Stimulated activated CD8-positive, alpha-beta memory T cell treated with anti-CD3 and anti-CD28 coated beads, Interleukin-4, amount 100 ng/mL, for 1 hour (primary cell): ENCODE measurements around the gene CDHR5.

Source experiments
- DNase-seq, 2 donors: peaks; one replicate each; pipeline ENCODE4 v3.0.0-alpha.2; 2020; ENCODE audit warnings: low read depth in 2 of 2, low spot score in 1 of 2

The CDHR5 gene

DNA sequence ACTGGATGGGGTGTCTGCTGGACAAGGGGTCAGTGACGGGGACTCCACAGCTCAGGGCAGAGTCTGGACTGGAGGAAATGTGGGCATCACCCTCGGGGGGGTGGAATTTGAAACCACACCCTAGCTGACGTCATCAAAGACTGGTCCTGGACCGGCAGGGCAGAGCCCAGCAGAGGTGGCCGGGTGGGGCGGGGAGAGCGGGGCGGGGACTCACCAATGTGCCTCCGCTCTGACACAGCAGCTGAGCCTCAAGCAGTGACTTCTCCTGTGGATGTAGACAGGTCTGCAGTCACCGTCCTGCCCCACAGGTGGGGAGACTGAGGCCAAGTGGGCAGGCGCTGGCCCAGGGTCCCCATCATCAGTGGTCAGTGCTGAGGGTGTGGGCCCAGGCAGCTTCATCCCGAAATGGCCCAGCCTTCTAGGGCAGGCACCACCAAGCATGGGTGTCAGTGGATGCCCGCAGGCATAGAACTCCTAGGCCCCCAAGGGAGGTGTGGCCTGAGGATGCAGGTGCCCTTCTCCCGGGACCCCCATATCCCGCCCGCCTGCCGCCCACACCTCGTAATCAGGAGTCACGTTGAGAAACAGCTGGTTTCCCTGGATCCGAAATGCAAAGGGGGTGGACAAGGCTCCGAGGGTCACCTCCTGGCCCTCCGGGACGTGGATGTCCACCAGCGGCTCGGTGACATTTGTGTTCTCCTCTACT is 603 bp downstream of the CDHR5 start:
- no peak for DNase-seq

- DNase-seq: no peak
Measured at GRCh38 chr11:623349-623869, 1.3 kb downstream of the CDHR5 start.

DNA sequence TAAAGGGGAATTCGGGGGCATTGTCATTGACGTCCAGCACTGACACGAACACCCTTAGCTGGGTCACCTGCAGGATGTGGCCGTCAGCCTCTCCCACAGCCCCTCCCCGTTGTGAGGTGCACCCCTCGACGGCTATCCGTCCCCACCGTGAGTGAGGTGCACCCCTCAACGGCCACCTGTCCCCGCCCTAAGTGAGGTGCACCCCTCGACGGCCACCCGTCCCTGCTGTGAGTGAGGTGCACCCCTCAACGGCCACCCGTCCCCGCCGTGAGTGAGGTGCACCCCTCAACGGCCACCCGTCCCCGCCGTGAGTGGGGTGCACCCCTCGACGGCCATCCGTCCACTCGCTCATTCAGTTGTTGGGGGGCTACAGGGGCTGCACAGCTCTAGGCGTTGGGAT is 2.9 kb downstream of the CDHR5 start:
- no peak for DNase-seq

- no peak for DNase-seq
Measured at GRCh38 chr11:620935-621814, 3.6 kb downstream of the CDHR5 start.

GRCh38 chr11:620201-620600 is 4.6 kb downstream of the CDHR5 start:
- no peak for DNase-seq

GRCh38 chr11:619628-620050 is 5.1 kb downstream of the CDHR5 start:
- DNase-seq: no peak

DNA sequence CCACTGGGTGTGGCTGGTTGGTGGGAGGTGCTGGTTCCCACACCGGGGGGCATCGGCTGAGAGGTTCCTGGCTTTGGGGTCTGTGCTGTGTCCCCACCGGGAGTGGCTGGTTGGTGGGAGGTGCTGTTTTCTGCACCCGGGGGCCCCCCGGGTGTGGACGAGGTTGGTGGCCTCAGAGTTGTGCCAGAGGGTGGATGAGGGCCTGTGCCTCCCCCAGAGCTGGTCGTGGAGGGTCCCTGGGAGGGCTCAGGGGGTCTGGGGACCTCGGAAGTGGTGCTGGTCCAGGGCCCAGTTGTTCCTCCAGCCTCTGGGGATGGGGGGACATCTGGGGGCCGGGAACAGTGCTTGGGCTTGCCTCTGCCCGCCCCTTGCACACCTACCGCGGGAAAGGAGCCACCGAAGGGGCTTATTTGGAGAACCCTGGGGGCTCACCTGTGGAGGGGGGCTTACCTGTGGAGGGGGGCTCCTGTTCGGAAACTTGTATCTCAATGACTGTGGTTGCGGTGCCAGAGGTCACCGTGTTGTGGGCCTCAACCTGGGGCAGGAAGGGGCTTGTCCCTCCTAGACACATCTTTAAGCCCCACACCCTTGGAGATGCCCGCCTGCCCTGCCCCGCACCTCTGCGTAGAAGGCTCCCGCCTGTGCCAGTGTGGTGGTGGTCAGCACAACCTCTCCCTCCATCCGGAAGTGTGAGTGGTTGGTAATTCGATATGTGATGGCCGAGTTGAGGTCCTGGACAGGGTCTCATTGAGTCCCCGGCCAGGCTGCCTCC is 5.7 kb downstream of the CDHR5 start:
- no peak for DNase-seq

DNA sequence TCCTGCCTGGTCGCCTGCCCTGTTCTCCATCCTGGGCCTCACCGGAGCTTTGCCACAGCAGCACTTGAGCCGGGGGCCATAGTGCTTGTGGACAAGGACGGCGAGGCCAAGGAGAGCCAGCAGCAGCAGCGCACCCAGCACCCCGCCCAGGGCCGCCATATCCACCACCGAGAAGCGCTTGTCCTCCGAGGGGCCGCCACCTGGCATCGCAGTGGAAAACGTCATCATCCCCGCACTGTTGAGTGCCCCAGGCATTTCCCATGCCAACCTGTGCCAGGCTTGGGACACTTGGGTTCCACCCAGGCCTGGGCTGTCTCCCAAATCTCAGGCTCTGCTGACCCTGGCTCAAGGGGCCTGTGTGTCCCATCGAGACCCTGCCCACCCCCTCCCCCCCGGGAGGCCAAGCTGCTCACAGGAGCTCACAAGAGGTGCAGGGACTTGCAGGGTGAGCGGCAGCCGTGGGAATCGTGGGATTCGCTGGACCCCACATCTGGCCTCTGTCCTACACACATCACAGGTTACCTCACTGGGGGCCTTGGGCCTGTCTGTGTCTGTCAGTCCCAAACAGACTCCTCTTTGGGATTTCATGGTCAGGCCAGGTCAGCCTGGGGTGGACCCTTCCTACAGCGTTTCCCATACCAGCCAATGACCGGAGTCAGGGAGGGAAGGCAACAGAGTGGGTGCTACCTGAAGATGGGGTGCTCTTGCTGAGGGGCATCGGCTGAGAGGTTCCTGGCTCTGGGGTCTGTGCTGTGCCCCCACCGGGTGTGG is 6.7 kb downstream of the CDHR5 start:
- no peak for DNase-seq

DNA sequence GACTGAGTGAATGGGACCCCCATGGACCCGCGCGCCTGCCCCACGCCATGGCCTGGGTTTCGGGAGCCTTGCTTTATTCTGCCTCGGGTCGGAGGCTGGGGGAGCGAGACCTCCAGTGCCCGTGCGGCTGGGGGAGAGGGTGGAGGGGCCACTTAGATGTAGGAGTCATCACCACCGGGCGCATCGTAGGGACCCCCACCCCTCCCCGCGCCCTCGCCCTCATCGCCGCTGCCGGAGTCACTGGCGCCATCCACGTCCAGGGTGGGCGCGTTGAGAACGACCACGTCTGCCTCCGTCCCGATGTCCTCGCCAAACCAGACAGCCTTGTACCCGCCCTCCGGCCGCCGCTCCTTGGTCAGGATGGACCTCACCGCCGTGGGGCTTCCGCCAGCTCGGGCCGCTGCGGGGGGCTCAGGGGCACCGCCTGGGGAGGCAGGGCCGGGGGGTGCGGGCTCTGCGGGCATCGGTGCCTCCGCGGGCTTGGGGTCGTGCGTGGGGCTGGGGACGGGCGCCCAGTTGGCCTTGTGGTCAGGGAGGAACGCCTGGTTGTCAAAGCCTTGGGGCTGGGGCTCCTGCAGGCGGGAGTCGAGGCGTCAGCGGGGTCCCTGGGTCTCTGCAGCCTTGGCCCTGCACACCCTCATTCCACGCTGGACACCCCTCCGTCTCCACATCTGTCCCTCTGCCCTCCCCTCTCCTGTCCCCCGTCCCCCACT is 7.4 kb downstream of the CDHR5 start:
- DNase-seq: no peak

DNA sequence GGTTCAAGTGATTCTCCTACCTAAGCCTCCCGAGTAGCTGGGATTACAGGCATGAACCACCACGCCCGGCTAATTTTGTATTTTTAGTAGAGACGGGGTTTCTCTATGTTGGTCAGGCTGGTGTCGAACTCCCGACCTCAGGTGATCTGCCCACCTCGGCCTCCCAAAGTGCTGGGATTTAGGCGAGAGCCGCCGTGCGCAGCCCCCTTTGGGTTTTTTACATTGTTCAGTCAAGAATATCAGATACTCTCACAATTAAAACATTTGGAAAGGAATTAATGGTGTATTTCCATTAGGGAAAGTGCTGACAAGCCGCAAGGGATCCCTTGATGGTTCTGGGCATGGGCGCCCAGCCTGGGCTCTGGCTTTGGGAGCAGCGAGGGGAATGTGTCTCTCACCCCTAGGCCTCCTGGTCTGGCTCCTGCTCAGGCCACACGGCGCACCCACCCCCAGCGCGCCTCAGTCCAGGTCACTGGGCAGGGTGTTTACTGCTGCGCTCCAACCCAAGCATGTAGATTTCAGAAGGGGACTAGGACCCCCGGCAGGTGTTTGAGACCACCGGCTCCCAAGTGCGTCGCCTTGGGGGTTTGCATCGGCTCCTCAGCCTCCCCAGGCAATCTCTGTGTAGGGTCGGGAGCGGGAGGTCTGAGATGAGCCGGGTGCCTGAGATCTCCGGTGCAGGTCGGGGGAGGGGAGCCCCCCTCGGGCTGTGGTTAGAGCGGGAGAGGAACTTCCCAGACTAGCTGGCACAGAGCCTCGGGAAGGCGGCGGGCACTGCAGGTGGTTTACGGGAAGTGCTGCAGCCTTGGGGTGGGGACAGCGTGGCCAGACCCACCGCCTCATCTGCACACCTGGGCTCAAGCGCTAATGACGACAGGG is 8.2 kb downstream of the CDHR5 start:
- no peak for DNase-seq

- DNase-seq: peak; percentile 82 to 85
Measured at GRCh38 chr11:615504-616319, 9.0 kb downstream of the CDHR5 start, which contains the start of gene IRF7. TSS of gene IRF7 (minus strand) at chr11:615950. CDS start at chr11:615364, 586 bp downstream.

- DNase-seq: no peak
Measured at GRCh38 chr11:614623-615503, 9.9 kb downstream of the CDHR5 start.

DNA sequence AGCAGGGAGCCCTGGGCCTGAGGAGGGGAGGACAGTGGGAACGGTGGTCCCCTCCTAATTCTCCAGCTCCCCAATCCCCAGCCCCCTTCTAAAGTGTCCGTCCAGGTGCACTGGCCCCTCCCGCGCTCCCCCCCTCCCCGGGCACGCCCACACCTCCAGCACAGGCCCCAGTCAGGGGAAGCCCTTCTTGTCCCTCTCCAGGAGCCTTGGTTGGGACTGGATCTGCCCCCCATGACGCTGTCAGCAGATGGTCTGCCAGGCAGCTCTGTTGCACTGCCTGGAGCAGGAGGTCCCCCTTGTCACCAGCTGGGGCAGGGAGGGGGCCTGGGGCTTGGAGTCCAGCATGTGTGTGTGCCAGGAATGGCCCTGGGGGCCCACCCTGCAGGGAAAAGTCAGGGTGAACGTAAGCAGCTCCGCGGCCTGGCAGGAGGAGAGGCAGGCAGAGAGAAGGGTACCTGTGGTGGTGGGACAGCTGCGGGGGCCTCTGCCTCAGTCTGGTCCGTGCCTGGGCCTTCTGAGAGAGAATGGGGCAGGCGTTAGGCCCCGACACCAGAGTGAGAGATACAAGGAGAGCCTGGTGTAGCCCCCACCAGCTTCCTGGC is 10.6 kb downstream of the CDHR5 start:
- DNase-seq: no peak

GRCh38 chr11:613369-613968 is 11.3 kb downstream of the CDHR5 start:
- DNase-seq: peak; percentile 63 to 65

GRCh38 chr11:612961-613300 is 11.8 kb downstream of the CDHR5 start:
- no peak for DNase-seq

DNA sequence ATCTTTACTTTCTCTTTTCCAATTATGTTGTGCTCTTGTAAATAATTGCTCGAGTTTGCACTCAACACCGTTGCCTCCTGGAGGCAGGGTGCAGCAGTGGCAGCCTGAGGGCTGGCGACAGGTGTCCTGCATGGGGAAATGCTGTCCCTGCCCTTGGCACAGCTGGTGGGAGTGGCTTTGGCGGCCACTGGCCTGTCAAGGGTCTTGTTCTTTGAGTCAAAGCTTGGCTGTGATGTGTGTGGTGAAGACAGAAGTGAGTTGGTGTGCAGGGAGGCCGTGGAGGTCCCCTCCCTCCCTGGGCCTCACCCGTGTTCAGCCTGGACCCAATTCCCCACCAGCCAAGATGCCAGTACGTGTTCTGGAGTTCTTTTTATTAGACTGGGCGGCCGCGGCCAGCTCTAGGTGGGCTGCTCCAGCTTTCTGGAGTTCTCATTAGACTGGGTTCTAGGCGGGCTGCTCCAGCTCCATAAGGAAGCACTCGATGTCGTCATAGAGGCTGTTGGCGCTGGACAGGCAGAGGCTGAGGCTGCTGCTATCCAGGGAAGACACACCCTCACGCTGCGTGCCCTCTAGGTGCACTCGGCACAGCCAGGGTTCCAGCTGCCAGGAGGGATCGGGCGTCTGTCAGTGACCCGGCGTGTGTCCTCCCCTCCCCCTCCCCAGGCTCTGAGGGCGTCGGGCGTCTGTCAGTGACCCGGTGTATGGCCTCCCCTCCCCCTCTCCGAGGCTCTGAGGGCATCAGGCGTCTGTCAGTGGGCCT is 12.4 kb downstream of the CDHR5 start:
- DNase-seq: no peak
